RWPE2 (cell line): ENCODE measurements around the gene PLXNA4.

Experiments used
- ATAC-seq: fragments of 200-7000 bp; cut with Tn5 transposase; 3 replicates; pipeline ENCODE4 v1.9.1; 2021; ENCODE audit warnings: low read depth
- DNase-seq: peaks from one replicate; pipeline ENCODE4 v3.0.0-alpha.2; 2020; ENCODE audit warnings: low spot score
- H3K27ac ChIP-seq: fragments of 450-650 bp; 2 replicates; pipeline ENCODE4 v1.5.1; 2017; ENCODE audit warnings: mild to moderate bottlenecking; ENCODE audit not compliant: poor library complexity, severe bottlenecking
- H3K27me3 ChIP-seq: fragments of 250-450 bp; sonication (Bioruptor Pico); 2 replicates; pipeline ENCODE4 v1.5.1; 2021; ENCODE audit warnings: mild to moderate bottlenecking, moderate library complexity; ENCODE audit not compliant: insufficient read depth, poor library complexity, severe bottlenecking
- H3K36me3 ChIP-seq: fragments of 250-450 bp; sonication (Bioruptor Pico); 2 replicates; pipeline ENCODE4 v1.5.1; 2020; ENCODE audit warnings: low read depth, mild to moderate bottlenecking, moderate library complexity
- H3K4me1 ChIP-seq: fragments of 250-450 bp; sonication (Bioruptor Pico); 2 replicates; pipeline ENCODE4 v1.5.1; 2021; ENCODE audit warnings: mild to moderate bottlenecking, moderate library complexity; ENCODE audit not compliant: insufficient read depth, poor library complexity, severe bottlenecking
- H3K4me3 ChIP-seq: fragments of 250-450 bp; sonication (Bioruptor Pico); 2 replicates; pipeline ENCODE4 v1.5.1; 2021; ENCODE audit warnings: mild to moderate bottlenecking, moderate library complexity; ENCODE audit not compliant: severe bottlenecking
- H3K9me3 ChIP-seq: fragments of 250-450 bp; sonication (Bioruptor Pico); 2 replicates; pipeline ENCODE4 v1.5.1; 2021; ENCODE audit warnings: mild to moderate bottlenecking, moderate library complexity; ENCODE audit not compliant: severe bottlenecking
- CTCF ChIP-seq: fragments of 450-650 bp; IDR thresholded peaks from one replicate; pipeline ENCODE4 v1.5.1; 2017; ENCODE audit warnings: mild to moderate bottlenecking, moderate library complexity; ENCODE audit not compliant: poor library complexity, severe bottlenecking

PLXNA4 gene

DNA sequence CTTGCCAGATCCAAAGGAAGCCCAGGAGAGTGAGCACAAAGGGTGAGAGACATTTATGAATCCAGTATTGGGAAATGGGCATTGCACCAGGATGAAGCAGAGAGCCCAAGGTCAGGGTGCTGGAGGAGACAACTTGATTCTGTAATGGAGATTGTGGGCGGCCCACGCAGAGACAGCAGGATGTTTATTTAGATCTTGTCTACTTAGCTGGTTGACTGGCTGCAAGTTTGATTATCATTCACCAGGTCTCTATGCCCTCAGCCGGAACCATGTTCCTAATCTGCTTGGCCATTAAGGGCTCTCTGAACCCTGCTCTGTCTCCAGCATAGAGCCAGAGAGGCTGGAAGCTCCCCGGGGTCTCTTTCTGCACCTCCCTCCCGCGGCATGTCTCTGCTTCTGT lies 188.7 kb downstream of the PLXNA4 start:
- no peak for DNase-seq

DNA sequence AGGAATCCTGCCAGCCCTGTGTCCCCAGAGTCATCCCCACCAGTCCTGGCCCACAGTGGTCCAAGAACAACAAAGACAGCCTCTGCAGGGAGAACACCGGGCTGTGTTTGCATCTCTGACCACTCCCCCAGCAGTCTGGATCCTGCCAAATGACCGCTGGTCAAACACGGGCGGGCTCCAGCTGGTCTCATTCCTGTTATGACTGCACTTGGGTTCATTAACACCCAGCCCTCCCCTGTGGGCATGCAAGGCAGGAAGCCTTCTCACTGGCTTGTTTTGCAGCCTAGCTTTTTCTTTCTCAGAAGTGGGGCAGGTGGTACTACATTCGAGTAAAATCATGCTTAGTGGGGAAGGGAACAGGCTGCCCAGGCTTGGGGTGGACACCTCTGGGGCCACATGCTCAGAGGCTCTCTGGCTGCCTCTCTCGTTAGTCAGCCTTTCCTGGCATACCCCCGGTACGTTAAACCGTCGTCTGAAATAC lies 190.0 kb downstream of the PLXNA4 start:
- no peak for TF ChIP-seq CTCF
- no peak for ATAC-seq

More for the DNA sequence above, 188.7 kb downstream of the PLXNA4 start:
- Histone ChIP-seq H3K27me3 (peaks cover 31% of the 10 kb centered on the region), H3K36me3 (no peaks in the 10 kb centered on the region), H3K27ac (no peak overlapping the region), H3K9me3 (no peaks in the 10 kb centered on the region), H3K4me3 (no peak overlapping the region), H3K4me1 (no peaks in the 10 kb centered on the region)
- no peak for ATAC-seq
- TF ChIP-seq CTCF, result no peak

GRCh38 chr7:132383962-132384361 lies 192.3 kb downstream of the PLXNA4 start:
- no peak for ATAC-seq
- peaks cover 48% of the 10 kb centered on the region for H3K27me3 ChIP-seq

More for the DNA sequence above, 190.0 kb downstream of the PLXNA4 start:
- peaks cover 43% of the 10 kb centered on the region for H3K27me3 ChIP-seq
- no peak overlapping the region for H3K4me3 ChIP-seq
- H3K4me1 ChIP-seq, result no peaks in the 10 kb centered on the region
- no peak for DNase-seq
- no peak overlapping the region for H3K27ac ChIP-seq
- no peaks in the 10 kb centered on the region for H3K9me3 ChIP-seq
- H3K36me3 ChIP-seq, result no peaks in the 10 kb centered on the region

GRCh38 chr7:132381742-132382472 lies 194.4 kb downstream of the PLXNA4 start:
- no peaks in the 10 kb centered on the region for H3K9me3 ChIP-seq
- peaks cover 48% of the 10 kb centered on the region for H3K27me3 ChIP-seq
- TF ChIP-seq CTCF, result no peak
- H3K27ac ChIP-seq, result no peak overlapping the region
- no peaks in the 10 kb centered on the region for H3K4me1 ChIP-seq
- DNase-seq (no peak), ATAC-seq (no peak)
- H3K4me3 ChIP-seq, result no peak overlapping the region
- H3K36me3 ChIP-seq, result no peaks in the 10 kb centered on the region

More at GRCh38 chr7:132383962-132384361, 192.3 kb downstream of the PLXNA4 start:
- no peak for TF ChIP-seq CTCF
- DNase-seq, result no peak
- H3K36me3 ChIP-seq, result no peaks in the 10 kb centered on the region
- H3K4me1 ChIP-seq, result no peaks in the 10 kb centered on the region
- no peak overlapping the region for H3K4me3 ChIP-seq
- H3K9me3 ChIP-seq, result no peaks in the 10 kb centered on the region
- no peak overlapping the region for H3K27ac ChIP-seq

- TF ChIP-seq CTCF, result no peak
- no peak for ATAC-seq
- DNase-seq, result no peak
- H3K36me3 ChIP-seq, result no peaks in the 10 kb centered on the region
- H3K27me3 ChIP-seq, result peaks cover 40% of the 10 kb centered on the region
- no peak overlapping the region for H3K4me3 ChIP-seq
- no peaks in the 10 kb centered on the region for H3K9me3 ChIP-seq
- no peaks in the 10 kb centered on the region for H3K4me1 ChIP-seq
- H3K27ac ChIP-seq, result no peak overlapping the region
Measured at GRCh38 chr7:132380059-132380458, 196.2 kb downstream of the PLXNA4 start.
